ENCODE measurements around the gene PLAGL2. TPM values are rescaled to one million over a fixed set of nuclear protein-coding genes. Genes with fewer than 3 reads are reported as not detected.
A peak's percentile ranks its signal among the peaks of the same experiment; 100 is the strongest.
"Not testable (repeated sequence)": the region's sequence is repeated elsewhere in the genome, so short reads cannot be mapped to it uniquely, and the experiment has no call there.

Gene PLAGL2
- total RNA-seq, 2 experiments from 2014 or later = 15.6 to 16.9 TPM

DNA sequence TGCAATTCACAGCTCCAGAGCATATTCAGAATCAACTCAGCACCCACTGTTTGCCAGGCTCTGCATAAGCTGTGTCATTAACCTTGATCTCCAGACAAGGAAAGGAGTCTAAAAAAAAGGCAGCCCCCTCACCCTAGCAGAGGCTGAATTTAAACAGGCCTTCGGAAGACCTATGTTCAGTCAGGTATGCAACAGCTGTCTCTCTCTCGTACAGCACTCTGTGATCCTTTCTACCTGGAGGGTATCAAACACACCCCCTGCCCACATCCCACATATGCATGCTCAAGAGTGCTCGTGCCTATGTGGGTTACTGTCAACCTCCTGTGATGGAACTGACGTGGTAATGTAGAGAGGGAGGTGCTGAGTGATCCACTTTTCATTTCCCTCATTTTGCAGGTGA, 8.5 kb downstream of the PLAGL2 start:
- Histone ChIP-seq H3K27me3 (ENCODE audit: control insufficient read depth in 1 of 2, insufficient read depth in 2 of 2, low read length in 2 of 2) (no peaks in the 10 kb centered on the region), H3K27ac (ENCODE audit: low read depth in 1 of 2, low read length in 2 of 2) (no peak overlapping the region), H3K4me3 (ENCODE audit: low read length) (no peak overlapping the region), H3K9me3 (ENCODE audit: control insufficient read depth in 1 of 2, insufficient read depth in 1 of 2, low read length in 2 of 2) (no peaks in the 10 kb centered on the region), H3K36me3 (ENCODE audit: insufficient read depth, low read length) (peaks cover 85% of the 10 kb centered on the region), H3K4me1 (ENCODE audit: insufficient read depth, low read length) (peaks cover 20% of the 10 kb centered on the region)
- Mint-ChIP-seq H3K9me3 (no peaks in the 10 kb centered on the region), H3K27me3 (no peaks in the 10 kb centered on the region), H3K4me1 (ENCODE audit: low read depth) (peaks cover 36% of the 10 kb centered on the region), H3K27ac (no peak overlapping the region), H3K4me3 (no peak overlapping the region), H3K36me3 (ENCODE audit: low read depth) (peaks cover 92% of the 10 kb centered on the region)
- TF ChIP-seq, protein P1, sequence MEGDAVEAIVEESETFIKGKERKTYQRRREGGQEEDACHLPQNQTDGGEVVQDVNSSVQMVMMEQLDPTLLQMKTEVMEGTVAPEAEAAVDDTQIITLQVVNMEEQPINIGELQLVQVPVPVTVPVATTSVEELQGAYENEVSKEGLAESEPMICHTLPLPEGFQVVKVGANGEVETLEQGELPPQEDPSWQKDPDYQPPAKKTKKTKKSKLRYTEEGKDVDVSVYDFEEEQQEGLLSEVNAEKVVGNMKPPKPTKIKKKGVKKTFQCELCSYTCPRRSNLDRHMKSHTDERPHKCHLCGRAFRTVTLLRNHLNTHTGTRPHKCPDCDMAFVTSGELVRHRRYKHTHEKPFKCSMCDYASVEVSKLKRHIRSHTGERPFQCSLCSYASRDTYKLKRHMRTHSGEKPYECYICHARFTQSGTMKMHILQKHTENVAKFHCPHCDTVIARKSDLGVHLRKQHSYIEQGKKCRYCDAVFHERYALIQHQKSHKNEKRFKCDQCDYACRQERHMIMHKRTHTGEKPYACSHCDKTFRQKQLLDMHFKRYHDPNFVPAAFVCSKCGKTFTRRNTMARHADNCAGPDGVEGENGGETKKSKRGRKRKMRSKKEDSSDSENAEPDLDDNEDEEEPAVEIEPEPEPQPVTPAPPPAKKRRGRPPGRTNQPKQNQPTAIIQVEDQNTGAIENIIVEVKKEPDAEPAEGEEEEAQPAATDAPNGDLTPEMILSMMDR (IDR thresholded peaks at IDR 0.05) = no peak
- no peak for DNase-seq
- intact Hi-C loops (cut with DNase I, micrococcal nuclease) = no loop called here
- no peak for ATAC-seq (ENCODE audit: poor library complexity)
- ChIA-PET POLR2A (no interaction called here), CTCF (no interaction called here)

DNA sequence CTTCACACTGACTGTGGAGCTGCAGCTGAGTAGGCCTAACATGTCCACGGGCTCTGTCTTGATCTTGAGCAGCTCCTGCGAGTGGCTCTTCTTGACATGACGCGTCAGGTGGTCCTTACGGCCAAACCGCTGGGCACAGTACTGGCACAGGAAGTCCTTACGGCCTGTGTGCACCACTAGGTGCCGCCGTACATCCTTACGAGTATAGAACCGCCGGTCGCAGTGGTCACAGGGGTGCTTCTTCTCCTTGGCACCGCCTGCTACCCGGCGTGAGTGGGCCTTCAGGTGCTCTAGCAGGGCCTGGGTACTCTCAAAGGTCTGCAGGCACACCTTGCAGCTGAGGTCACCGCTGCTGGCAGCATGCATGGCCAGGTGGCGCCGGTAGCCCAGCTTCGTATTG, 10.4 kb downstream of the PLAGL2 start:
- POLR2A ChIA-PET; intact Hi-C loops (cut with DNase I, micrococcal nuclease); H3K27me3 Mint-ChIP-seq; DNase-seq; H3K4me3 ChIP-seq (ENCODE audit: low read length); H3K4me1 ChIP-seq (ENCODE audit: insufficient read depth, low read length); H3K9me3 Mint-ChIP-seq; ATAC-seq (ENCODE audit: poor library complexity); H3K27ac ChIP-seq (ENCODE audit: low read depth in 1 of 2, low read length in 2 of 2); H3K9me3 ChIP-seq (ENCODE audit: control insufficient read depth in 1 of 2, insufficient read depth in 1 of 2, low read length in 2 of 2); CTCF ChIA-PET; H3K4me3 Mint-ChIP-seq; H3K27me3 ChIP-seq (ENCODE audit: control insufficient read depth in 1 of 2, insufficient read depth in 2 of 2, low read length in 2 of 2): not testable (repeated sequence)
- H3K36me3 Mint-ChIP-seq (ENCODE audit: low read depth) = peaks cover 80% of the 10 kb centered on the region
- H3K36me3 ChIP-seq (ENCODE audit: insufficient read depth, low read length) = peaks cover 68% of the 10 kb centered on the region
- peaks cover 26% of the 10 kb centered on the region for H3K4me1 Mint-ChIP-seq (ENCODE audit: low read depth)
- H3K27ac Mint-ChIP-seq = peak overlapping the region; percentile 19

DNA sequence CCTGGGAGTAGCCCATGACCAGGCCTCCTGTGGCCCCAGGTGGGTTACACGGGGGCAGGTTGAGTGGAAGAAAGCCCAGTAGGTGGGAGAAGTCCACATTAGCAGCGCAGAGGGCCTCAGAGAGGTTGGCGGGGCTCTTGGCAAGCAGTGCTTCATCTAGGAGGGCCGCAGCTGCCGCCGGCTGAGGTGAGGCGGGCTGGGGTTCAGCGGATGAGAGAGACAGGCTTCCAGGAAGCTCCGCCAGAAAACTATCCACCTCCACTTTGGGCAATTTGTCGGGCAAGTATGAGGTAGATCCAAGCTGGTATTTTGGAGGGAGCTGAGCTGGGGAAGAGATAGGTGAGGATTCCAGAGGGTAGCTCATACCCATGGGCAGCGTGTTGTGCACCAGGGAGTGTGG, 10.9 kb downstream of the PLAGL2 start:
- H3K9me3 ChIP-seq (ENCODE audit: control insufficient read depth in 1 of 2, insufficient read depth in 1 of 2, low read length in 2 of 2); H3K27ac ChIP-seq (ENCODE audit: low read depth in 1 of 2, low read length in 2 of 2); H3K9me3 Mint-ChIP-seq; ATAC-seq (ENCODE audit: poor library complexity); CTCF ChIA-PET; intact Hi-C loops (cut with DNase I, micrococcal nuclease); H3K27me3 Mint-ChIP-seq; H3K27ac Mint-ChIP-seq; H3K4me1 ChIP-seq (ENCODE audit: insufficient read depth, low read length); H3K27me3 ChIP-seq (ENCODE audit: control insufficient read depth in 1 of 2, insufficient read depth in 2 of 2, low read length in 2 of 2); POLR2A ChIA-PET; H3K4me3 Mint-ChIP-seq; DNase-seq; H3K4me3 ChIP-seq (ENCODE audit: low read length): not testable (repeated sequence)
- peaks cover 63% of the 10 kb centered on the region for H3K36me3 ChIP-seq (ENCODE audit: insufficient read depth, low read length)
- H3K4me1 Mint-ChIP-seq (ENCODE audit: low read depth) = peaks cover 26% of the 10 kb centered on the region
- H3K36me3 Mint-ChIP-seq (ENCODE audit: low read depth) = peaks cover 74% of the 10 kb centered on the region

DNA sequence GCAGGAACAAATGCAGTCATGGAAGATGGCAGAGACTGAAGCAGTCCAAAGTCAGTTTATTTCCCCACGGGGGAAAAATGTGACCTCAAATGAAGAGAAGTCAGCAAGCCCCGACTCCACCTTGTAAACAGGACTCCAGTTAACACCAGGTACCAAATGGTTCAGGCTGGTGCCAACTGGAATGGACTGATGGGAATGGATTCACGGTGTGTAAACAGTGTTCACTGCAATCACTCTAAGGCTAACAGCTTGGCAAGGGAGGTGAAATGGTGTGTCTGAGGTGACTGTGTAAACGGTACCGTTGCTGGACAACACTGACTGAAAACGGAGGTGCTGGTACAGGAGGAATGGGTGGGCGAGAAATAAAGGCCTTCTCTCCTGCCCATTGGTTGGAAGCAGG, 12.0 kb downstream of the PLAGL2 start:
- Histone ChIP-seq H3K27me3 (ENCODE audit: control insufficient read depth in 1 of 2, insufficient read depth in 2 of 2, low read length in 2 of 2) (no peaks in the 10 kb centered on the region), H3K36me3 (ENCODE audit: insufficient read depth, low read length) (peaks cover 54% of the 10 kb centered on the region), H3K4me3 (ENCODE audit: low read length) (no peak overlapping the region), H3K9me3 (ENCODE audit: control insufficient read depth in 1 of 2, insufficient read depth in 1 of 2, low read length in 2 of 2) (no peaks in the 10 kb centered on the region), H3K4me1 (ENCODE audit: insufficient read depth, low read length) (peaks cover 1% of the 10 kb centered on the region), H3K27ac (ENCODE audit: low read depth in 1 of 2, low read length in 2 of 2) (no peak overlapping the region)
- no peak overlapping the region for H3K4me3 Mint-ChIP-seq
- H3K9me3 Mint-ChIP-seq = no peaks in the 10 kb centered on the region
- ChIA-PET CTCF (no interaction called here), POLR2A (no interaction called here)
- no peak for ATAC-seq (ENCODE audit: poor library complexity)
- H3K36me3 Mint-ChIP-seq (ENCODE audit: low read depth) = peaks cover 64% of the 10 kb centered on the region
- intact Hi-C loops (cut with DNase I, micrococcal nuclease) = no loop called here
- H3K27ac Mint-ChIP-seq = no peak overlapping the region
- peaks cover 31% of the 10 kb centered on the region for H3K4me1 Mint-ChIP-seq (ENCODE audit: low read depth)
- no peak for DNase-seq
- no peaks in the 10 kb centered on the region for H3K27me3 Mint-ChIP-seq
- TF ChIP-seq, protein P1 (IDR thresholded peaks at IDR 0.05) = no peak

All from CD4-positive, alpha-beta T cell (primary cell).